Ecto neural progenitor cell (in vitro differentiated cells): ENCODE data around the gene SPOCD1.

Experiments
- DNase-seq: peaks from one replicate; pipeline ENCODE4 v3.0.0-alpha.2; 2018; ENCODE audit warnings: low spot score

SPOCD1 gene

DNA sequence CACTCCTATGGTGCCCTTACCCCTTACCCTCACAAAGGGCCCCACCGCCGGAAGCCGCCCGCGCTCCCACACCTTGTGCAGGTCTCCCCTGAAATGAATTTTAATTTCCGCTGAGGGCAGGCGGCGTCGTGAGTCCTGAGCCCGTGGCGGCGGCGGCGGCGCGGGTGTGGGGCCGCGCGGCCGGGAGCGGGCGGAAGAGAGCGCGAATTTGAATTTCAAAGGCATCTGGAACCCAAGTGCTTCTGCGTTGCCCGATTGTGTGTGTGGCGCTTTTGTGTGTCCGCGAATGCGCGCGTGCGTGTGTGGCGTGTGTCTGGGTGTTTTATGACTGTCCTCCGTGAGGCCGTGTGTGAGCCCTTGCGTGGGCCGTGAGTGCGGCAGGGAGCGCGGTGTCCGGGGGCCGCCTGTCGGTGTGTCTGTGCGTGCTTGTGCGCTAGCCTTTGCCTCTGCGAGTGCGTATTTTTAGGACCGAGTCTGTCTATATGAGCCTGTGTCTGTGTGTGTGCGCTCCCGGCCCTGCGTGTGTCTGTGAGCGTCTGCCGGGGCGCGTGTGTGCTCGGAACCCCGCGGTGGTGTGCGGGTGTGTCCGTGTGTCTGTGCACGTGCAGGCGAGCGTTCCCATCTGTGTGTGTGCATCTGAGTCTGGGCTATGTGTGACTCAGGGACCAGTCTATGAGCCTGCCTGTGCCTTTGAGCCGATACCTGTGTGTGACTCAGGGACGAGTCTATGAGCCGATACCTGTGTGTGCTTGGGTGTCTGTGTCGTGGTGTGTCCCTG lies 43.7 kb downstream of the SPOCD1 start:
- no peak for DNase-seq

DNA sequence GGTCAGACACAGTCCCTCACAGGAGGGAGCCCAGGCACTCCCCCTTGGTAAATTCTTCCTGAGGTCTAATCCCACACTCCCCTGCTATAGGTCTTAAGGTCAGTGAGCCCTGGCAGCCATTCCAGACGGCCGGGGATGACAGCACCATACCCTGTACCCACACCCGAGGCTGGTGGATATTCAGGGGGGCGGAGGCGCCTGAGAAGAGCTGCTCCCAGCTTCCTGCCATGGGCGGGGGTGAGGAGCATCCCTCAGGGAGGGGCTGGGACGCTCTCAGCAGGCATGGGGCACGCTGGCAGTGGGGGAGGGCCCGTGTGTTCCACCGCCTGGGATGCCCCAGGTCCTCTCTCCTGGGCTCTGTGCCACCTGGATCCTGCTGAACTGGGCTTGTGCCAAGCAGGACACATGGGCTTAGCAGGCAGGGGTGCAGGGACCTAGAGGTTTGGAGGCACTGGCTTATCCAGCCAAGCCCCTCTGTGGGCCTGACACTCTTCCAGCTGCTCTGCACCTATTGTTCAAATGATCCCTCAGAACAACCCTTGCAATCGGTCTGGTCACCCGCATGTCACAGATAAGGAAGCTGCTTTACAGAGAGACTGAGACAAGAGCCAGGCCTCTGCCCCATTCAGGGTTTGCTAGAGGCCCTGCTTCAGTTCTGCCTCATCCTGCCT lies 46.0 kb downstream of the SPOCD1 start:
- DNase-seq, result no peak

DNA sequence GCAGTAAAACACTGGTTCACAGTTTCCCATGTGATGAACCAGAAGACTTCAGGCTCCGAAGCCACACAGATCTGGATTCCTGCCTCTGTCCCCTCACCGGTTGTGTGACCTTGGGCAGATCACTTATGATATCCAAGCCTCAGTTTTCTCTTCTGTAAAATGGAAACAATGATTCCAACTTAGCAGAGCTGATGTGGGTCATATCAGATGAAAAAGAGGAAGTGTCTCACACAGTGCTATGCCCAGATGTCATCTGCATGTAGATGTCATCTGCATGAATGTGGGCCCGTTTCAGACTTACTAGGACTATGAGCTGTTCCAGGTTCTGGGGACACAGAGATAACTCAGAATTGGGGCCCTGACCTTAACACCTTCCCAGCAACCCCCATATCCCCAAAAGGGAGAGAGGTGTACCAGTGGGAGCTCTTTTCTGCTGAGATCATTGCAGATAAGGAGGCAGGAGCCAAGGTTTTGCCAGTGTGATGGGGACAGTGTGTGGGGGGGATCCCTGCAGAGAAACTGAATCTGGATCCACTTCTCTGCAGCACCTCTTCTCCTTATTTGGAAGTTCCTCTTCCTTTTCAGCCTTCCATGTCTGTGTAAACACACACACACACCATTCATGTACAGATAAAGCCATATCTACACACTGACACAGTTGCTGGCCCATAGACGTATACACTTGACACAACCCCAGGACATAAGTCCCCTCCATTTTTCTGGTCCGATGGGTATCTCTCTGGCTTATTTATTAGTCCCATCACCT lies 46.7 kb downstream of the SPOCD1 start:
- no peak for DNase-seq

DNA sequence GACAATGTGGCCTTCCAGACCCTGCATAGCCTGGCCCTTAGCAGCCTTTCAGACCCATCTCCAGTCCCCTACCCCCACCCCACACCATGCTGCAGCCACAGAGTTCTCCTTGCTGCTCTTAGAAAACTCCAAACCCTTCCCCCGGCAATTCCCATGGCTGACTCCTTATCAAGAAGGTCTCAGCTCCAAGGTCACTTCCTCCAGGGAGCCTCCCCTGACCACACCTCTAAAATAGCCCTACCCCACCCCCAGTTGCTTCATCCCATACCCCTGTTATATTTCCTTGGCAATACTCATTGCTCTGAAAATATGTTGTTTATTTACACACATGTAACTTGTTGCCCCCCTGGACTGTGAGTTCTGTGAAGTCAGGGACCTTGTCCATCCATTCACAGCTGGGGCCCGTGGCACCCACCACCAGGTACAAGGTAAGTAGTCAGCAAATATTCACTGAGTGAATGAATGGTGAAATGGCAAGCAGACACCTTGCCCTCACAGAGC lies 47.4 kb downstream of the SPOCD1 start:
- DNase-seq, result no peak

DNA sequence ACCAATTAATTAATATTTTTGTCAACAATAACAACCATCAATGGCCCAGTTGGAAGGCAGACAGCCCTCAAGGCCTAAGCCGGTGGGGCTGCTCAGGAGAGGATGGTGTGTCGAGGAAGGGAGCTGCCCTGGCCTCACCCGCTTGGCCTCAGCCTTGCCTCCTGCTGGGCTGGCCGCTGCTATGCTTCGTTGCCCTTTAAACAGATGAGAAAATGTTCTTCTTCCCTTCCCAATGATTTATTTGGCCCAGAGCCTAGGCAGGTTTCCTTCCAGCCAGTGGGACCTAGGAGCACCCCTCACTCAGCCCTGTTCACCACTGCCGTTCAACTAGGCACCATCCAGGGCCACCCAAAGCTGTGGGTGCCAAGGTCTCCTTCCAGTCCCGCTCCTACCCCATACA lies 48.6 kb downstream of the SPOCD1 start:
- DNase-seq, result no peak

DNA sequence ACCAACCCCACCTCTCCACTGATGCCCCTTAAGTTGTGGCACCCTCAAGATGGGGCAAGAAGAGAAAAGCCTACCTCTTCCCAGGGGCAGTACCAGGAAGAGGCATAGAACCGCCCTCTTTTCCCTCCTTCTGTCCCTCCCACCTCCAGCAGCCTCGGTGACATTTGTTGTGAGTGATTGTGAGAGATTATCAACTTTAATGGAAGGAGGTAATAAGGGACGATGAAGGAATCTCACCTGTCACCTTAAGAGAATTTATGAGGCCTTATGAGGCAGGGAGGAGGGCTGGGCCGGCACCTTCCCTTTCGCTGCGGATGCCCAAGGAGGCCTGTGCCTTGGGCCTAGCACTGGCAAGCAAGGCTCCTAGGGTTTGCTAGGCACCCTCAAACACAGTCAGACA lies 50.3 kb downstream of the SPOCD1 start:
- no peak for DNase-seq

DNA sequence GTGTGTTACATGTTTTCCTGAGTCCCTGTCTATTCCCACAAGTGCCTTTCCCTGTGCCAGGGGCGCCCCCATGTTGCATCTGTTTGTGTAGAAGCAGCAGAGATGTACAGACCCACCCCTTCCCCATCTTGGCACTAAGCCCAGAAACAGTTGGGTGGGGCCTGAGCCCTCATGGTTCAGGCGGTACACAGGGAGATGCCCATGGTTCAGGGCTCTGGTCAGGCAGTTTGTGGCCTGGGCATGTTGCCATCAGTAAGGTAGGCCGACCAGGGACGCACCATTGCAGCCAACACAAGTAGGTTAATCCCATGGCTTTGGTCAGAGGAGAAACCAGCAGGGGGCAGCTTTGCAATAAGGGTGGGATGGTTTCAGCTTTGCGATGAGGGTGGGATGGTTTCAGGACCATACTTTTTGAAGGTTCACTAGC lies 50.8 kb downstream of the SPOCD1 start:
- DNase-seq, result no peak

DNA sequence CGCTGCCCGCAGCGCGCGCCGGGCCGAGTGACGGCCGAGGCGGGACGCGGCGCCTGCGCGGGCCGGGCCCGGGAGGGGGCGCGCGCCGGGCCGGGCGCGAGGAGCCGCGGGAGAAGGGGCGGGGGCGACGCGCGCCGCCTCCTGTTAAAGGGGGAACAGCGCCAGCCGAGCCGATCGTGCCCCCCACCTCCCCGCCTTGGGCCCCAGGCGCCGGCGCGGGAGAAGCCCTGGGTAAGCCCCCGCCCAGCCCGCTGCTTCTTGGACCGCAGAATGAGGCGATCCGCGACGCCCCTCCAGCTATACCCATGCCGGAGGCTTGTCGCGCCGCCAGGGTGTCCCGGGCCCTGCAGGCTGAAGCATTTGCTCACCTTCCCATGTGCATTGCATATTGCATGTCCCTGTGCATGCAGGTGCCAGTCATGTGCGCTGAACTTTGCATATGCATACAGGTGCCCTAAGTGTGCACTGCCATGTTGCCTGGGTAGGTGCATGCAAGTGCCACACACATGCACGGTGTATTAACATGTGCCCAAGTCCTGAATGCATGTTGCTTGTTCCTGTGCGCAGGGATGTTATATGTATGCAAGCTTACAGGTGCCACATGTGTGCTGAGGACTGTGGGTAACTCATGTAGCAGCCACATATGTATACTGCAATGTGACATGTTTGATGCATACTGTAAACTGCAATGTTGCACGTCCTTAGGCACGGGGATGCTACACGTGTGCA lies 51.3 kb downstream of the SPOCD1 start, which contains the start of gene ADGRB2:
Gene ADGRB2, minus strand, starts transcription at position 29 of the 729 bp plus-strand sequence. CDS start 7,119 bp downstream, outside the sequence.
- peak; percentile 76 for DNase-seq

DNA sequence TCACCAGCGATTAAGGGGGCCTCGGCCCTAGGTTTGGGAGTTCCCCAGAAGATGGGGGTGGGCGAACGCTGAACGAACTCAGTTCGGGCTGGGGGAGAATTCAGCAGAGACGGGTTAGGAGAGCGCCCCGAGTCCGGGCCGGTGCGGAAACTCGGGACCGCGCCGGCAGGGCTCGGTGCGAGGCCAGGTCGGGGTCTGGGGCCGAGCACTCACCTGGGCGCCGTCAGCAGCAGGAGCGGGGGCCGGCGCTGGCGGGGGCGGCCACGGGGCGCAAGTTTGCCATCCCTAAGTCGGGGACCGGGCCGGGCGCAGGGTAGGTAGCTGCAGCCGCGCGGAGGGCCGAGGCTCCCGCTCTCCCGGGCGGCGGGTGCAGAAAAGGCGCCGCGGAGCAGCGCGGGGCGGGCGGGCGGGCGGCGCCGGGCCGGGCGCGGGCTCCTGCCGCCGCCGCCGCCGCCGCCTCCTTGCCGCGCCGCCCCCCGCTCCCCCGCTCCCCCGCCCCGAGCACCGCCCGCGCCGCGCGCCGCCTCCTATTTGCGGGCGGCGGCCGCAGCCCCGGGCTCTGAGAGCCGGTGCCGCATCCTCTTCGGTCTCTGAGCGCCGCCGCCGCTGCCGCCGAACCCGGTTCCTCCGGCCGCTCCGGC lies 52.0 kb downstream of the SPOCD1 start:
- no peak for DNase-seq

DNA sequence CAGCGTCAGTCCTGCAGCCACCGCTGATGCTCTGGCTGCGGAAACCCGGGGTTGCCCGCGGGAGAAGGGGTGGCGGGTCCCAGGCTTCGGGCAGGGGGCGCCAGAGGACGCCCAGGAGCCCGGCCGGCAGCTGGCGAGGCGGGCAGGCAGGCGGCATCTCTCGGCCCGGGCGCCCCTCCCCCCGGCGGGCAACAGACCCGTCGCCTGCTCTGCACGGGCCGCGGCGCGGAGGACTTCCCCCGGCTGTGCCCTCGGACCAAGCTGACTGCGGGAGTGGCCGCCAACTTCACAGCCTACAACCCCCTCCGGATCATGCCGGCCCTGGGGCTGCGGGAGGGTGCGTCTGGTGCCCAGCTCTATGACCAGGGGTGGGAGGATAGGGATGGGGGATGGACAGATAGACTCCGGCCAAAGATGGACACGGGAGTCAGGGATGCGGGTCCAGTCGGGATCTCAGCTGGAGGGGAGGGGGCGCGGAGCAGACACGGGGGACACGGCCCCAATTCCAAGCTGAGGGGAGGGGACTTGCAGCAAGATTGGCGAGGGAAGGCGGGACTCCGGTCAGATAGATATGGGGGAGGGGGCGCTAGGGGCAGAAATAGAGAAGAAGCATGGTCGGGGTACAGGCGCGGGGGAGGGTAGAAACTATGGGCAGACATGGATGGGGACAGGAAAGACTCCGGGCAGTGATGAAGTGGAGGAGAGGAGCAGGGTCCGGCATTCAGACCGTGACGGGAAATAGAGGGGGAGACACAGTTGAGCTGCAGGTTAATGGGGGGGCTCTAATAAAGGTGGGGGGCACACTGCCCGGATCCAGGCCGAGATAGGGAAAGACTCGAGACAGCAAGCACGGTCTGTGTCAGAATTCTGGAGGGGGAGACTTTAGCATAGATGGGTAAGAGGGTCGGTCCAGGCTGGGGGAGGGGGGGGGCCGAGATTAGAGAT lies 52.8 kb downstream of the SPOCD1 start:
- peak; percentile 89 for DNase-seq

DNA sequence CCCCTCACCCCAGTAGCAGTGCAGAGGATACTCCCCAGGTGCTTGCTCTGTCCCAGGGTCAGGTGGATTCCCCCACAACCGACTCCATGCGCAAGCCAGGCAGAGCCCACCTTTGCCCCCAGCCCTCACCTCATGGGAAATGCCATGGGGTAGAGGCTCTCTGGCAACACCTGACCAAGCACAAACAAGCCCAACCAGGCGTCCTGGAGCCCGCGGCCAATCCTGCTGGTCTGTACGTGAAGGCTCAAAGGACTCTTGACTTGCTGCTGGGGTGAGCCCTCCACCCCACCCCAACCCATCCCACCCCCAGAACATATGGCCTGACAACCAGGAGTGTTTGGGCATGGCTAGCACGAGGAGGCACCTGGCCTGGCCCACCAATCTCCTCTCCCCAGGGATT lies 53.5 kb downstream of the SPOCD1 start:
- DNase-seq, result no peak

DNA sequence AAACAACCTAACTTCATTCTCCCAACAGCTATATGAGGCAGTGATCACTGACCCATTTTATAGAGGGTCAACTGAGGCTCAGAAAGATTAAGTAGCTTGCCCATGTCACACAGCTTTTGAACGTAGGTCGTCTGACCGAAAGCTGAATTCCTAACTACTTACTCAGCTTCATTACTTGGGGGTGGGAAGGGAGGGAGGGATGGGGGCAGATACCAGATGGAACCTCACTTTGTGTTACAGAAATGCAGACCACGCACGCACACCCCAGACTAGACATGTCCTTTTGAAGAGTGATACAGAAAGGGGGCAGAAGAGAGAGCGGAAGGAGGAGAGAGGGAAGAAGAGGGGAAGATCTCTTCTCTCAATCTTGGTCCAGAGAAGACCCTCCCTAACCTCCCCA lies 53.9 kb downstream of the SPOCD1 start:
- DNase-seq, result no peak

DNA sequence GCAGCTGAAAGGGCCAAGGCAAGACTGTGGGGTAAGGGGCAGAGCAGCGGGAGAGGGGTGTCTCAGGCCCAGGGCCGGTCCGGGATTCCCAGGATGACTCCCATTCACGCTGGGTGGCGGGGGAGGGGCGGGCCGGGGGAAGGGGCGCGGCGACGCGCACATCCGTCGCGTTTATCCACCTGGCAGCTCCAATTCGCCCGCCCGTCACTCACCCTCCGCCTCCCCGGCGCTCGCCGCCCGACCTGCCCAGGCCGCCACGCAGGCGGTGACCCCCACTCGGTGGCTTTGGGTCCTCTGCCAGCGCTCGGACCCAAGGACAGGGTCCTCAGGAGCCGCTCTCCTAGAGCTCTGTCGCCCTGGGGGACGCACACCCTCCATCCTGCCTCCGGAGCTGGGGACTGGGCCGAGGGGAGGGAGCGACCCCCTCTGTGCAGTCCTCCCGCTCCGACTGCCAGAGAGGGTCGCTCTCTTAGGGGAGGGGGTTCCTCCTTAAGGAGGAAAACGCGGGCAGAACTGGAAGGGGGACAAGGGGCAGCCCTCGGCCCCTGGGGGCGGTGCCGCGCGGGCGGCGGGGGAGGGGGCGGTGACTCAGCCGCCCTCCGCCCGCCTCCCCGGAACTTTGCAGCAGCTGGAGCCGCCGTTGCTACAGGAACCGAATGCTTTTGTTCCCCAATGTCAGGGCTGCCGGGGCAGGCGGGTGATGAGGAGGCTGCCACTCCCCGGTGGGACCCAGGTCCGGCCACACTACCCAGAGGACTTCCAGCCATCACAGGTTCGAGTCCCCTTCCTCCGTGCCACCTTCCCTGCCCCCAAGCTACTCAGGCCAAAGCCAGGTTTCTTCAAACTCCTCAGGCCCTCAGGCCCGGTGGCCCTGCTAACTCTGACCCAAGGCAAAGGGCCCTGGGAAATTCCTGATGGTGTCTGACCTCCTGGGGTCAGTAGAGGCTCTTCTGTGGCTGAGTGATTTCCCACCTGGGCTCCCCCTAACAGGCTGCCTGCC lies 55.1 kb downstream of the SPOCD1 start:
- peak; percentile 84 for DNase-seq

DNA sequence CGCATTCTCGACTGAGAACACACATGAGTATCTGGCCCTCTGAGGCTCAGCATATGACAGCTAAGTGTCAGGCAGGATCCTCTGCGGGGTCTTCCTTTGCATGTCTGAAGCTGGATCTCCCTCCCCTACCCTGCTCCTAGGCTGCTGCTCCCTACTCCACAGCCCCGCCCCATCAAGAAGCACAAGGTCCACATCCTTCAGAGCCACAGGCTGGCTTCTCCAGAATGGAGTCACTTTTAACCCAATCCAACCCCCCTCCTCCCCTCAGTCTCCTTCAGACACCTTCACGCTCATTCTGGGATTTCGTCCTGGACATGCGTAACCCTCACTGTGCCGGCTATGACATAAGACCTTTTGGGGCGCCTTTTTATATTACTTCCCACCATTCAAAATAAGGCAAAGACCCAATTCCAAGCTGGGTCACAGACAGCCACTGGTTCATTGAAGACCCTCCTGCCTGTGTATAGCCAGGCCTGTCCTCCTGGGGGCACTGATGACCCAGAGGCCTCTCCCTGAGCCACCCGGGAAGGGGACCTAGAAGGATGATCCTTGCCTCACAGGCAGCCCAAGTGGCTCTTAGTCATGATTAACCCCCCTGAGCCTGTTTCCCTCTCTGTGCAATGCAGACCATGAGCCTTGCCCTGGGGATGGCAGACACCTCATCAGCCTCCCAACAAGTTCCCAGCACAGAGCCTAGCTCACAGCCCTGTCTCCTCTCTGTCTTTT lies 56.4 kb downstream of the SPOCD1 start:
- no peak for DNase-seq

DNA sequence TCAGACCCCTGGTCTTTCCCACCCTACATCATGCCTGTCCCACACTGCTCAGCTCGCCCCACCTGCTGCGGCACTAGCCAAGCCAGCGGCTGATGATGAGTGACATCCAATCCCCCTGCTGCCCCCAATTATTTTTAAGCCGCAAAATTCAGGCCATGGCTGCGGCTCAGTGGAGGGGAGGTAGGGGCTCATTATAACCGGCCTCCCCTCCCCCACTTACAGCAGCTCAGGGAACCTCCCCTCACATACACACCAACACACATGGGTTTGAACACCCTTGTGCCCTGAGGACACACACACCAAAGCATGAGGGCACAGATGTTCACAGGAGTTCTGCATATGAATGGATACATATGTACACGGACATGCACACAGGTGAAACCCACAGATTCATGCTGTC lies 57.0 kb downstream of the SPOCD1 start:
- DNase-seq, result no peak

DNA sequence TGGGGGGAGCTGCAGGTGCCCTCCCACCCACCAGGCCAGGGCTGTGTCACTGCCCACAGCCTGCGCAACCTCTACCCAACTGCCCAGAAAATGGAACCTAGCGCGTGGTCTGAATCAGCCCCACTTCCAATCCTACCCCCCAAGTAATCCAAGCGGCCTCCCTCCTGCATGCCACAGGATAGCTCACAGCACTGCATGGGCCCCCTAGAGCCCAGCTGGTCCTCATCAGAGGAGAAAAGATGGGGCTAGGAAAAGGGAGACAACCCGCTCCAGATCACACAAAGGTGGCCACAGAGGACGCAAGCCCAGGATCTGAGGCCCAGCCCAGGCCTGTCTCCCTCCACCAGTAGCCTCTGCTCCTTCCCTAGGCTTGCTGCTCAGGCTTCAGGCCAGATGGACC lies 57.8 kb downstream of the SPOCD1 start:
- no peak for DNase-seq

DNA sequence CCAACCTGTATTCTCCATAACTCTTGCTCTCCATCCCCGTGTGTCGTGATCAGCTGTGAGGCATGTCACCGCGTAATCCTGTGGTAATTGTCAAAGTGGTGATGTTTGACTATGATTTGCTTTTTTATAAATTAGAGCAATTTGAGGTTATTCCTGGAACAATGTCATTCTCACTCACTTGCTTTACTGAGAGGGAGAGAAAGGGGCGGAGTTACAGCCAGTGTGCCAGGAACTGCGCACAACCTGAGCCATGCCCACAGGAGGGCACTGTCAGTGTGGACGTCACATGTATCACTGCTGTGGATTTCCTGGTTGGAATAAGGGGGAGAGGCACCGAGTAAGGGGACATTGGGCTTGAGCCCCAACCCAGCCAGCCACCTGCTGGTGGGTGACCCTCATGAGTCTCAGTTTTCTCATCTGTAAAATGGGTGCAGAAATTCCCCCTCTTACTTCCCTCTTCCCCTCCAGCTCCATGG lies 58.6 kb downstream of the SPOCD1 start:
- no peak for DNase-seq

DNA sequence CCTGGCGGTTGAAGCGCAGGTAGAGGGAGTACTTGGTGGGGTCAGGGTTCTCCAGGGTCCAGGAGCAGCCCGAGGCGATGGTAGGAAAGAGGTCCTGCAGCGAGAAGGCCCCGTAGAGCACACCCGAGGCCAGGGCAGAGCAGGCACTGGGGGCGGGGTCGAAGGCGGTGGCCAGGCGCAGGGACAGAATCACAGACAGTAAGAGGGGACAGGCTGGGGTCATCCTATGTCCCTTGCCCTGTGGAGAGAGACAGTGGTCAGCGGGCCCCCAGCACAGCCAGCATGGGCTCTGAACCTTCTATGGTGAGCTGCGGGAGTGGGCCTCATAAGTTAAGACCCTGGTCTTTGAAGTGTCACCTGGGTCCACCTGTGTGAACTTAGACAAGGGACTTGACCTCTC lies 59.2 kb downstream of the SPOCD1 start:
- no peak for DNase-seq
